Adipose tissue (tissue), 3 donors: ENCODE measurements around the gene ECT2. TPM values are rescaled to one million over a fixed set of nuclear protein-coding genes. Genes with fewer than 3 reads are reported as not detected.
"Not testable (repeated sequence)": the region's sequence is repeated elsewhere in the genome, so short reads cannot be mapped to it uniquely, and the experiment has no call there.

Source experiments
- H3K27ac ChIP-seq: one replicate; pipeline ENCODE4 v1.5.1; 2013; ENCODE audit warnings: low read depth, low read length
- WGBS, 3 donors: extraction: QIAGEN DNeasy Blood & Tissue Kit; methylation state at CpG; one replicate each; pipeline ENCODE4 v1.1.7; 2013; 5-methylcytosine and 5-hydroxymethylcytosine counted together
- polyA plus RNA-seq, 3 donors: library from polyadenylated mRNA; stranded (reverse); fragments of 200-250 nt; gene quantifications; one replicate each; pipeline ENCODE4 v1.2.3, GENCODE V29; 2013
- donor health status: healthy with polysubstance abuse.
- donor health status: Bipolar disorder and iron deficiency.
- donor health status: healthy.

The ECT2 gene
- 1 to 10 TPM; 1.4 to 5.7 (median 3.7) TPM for polyA plus RNA-seq

GRCh38 chr3:172750368-172751174 lies at the start of gene ECT2:
Gene ECT2 (plus strand): TSS chr3:172750726. CDS start chr3:172754531, 3,805 bp downstream.
- 0% methylated on average over 49 of the region's 49 CpGs for WGBS, 3 donors

GRCh38 chr3:172700936-172701455 lies 49.5 kb upstream of the ECT2 start:
- WGBS, 3 donors = 94 to 100% (median 95%) methylated on average over 1 of the region's 1 CpG
- H3K27ac ChIP-seq = no peak overlapping the region

More at GRCh38 chr3:172750368-172751174, at the start of gene ECT2:
- H3K27ac ChIP-seq = no peak within 1 kb of the TSS

GRCh38 chr3:172701751-172702150 lies 48.8 kb upstream of the ECT2 start:
- H3K27ac ChIP-seq = no peak overlapping the region
- WGBS, 3 donors = 89 to 92% (median 91%) methylated on average over 3 of the region's 3 CpGs

- no peak overlapping the region for H3K27ac ChIP-seq
- 69 to 90% (median 90%) methylated on average over 3 of the region's 3 CpGs for WGBS, 3 donors
These were observed 48.3 kb upstream of the ECT2 start for GRCh38 chr3:172702256-172702655.

- not testable (repeated sequence) for H3K27ac ChIP-seq
- WGBS, 3 donors = 84 to 94% (median 91%) methylated on average over 3 of the region's 3 CpGs
These were observed 47.8 kb upstream of the ECT2 start for GRCh38 chr3:172702731-172703130.

- WGBS, 3 donors = 8 to 27% (median 27%) methylated on average over 1 of the region's 1 CpG
- no peak overlapping the region for H3K27ac ChIP-seq
These were observed 46.5 kb upstream of the ECT2 start for GRCh38 chr3:172704001-172704400.

GRCh38 chr3:172705170-172705569 lies 45.4 kb upstream of the ECT2 start:
- 85 to 93% (median 92%) methylated on average over 4 of the region's 4 CpGs for WGBS, 3 donors
- H3K27ac ChIP-seq = no peak overlapping the region

GRCh38 chr3:172707030-172707429 lies 43.5 kb upstream of the ECT2 start:
- 76 to 81% (median 80%) methylated on average over 2 of the region's 2 CpGs for WGBS, 3 donors
- no peak overlapping the region for H3K27ac ChIP-seq

- no peak overlapping the region for H3K27ac ChIP-seq
- 75 to 90% (median 86%) methylated on average over 1 of the region's 1 CpG for WGBS, 3 donors
These were observed 42.6 kb upstream of the ECT2 start for GRCh38 chr3:172707967-172708366.

- WGBS, 3 donors = 80 to 87% (median 80%) methylated on average over 2 of the region's 2 CpGs
- H3K27ac ChIP-seq = no peak overlapping the region
These were observed 41.4 kb upstream of the ECT2 start for GRCh38 chr3:172708921-172709773.

GRCh38 chr3:172709774-172710663 lies 40.5 kb upstream of the ECT2 start:
- H3K27ac ChIP-seq = no peak overlapping the region
- 1 to 4% (median 3%) methylated on average over 17 of the region's 17 CpGs for WGBS, 3 donors

GRCh38 chr3:172710664-172711453 lies 39.7 kb upstream of the ECT2 start, which contains the start of gene NCEH1:
Gene NCEH1 (minus strand): TSS chr3:172711067. CDS start chr3:172710984, 83 bp downstream.
- H3K27ac ChIP-seq = peak within 1 kb of the TSS; percentile 15
- 0% methylated on average over 41 of the region's 41 CpGs for WGBS, 3 donors

GRCh38 chr3:172711454-172711795 lies 39.1 kb upstream of the ECT2 start:
- peak overlapping the region; percentile 0 for H3K27ac ChIP-seq
- 18 to 25% (median 20%) methylated on average over 2 of the region's 2 CpGs for WGBS, 3 donors

- H3K27ac ChIP-seq = no peak overlapping the region
- WGBS, 3 donors = 64 to 70% (median 64%) methylated on average over 3 of the region's 3 CpGs
These were observed 37.2 kb upstream of the ECT2 start for GRCh38 chr3:172713316-172713715.

- no peak overlapping the region for H3K27ac ChIP-seq
- WGBS, 3 donors = 31 to 72% (median 37%) methylated on average over 5 of the region's 5 CpGs
These were observed 34.0 kb upstream of the ECT2 start for GRCh38 chr3:172716476-172716875.

GRCh38 chr3:172717493-172718088 lies 32.9 kb upstream of the ECT2 start:
- WGBS, 3 donors = 71 to 82% (median 77%) methylated on average over 4 of the region's 4 CpGs
- no peak overlapping the region for H3K27ac ChIP-seq

GRCh38 chr3:172722536-172723040 lies 27.9 kb upstream of the ECT2 start:
- H3K27ac ChIP-seq = not testable (repeated sequence)
- 71 to 89% (median 83%) methylated on average over 8 of the region's 8 CpGs for WGBS, 3 donors
